SKM-1 treated with dmso at 0.1 percent for 144 hours (cell line): ENCODE results near the gene ADGRD1.
A peak's percentile ranks its signal among the peaks of the same experiment; 100 is the strongest.
"Not testable (repeated sequence)": the region's sequence is repeated elsewhere in the genome, so short reads cannot be mapped to it uniquely, and the experiment has no call there.

Source experiments
- DNase-seq: peaks from one replicate; lab custom pipeline; 2025; ENCODE audit not compliant: unreplicated experiment; lab: John Stamatoyannopoulos, UW

Gene ADGRD1

GRCh38 chr12:130953771-130954543 lies at the start of gene ADGRD1:
ADGRD1 (plus strand) TSS chr12:130953907; CDS start chr12:130954466, 559 bp downstream.
- peak; percentile 75 for DNase-seq

- DNase-seq = no peak
These were observed 49.6 kb upstream of the ADGRD1 start for GRCh38 chr12:130904064-130904463.

- not testable (repeated sequence) for DNase-seq
These were observed 48.7 kb upstream of the ADGRD1 start for GRCh38 chr12:130904936-130905455.

GRCh38 chr12:130909111-130909510 lies 44.6 kb upstream of the ADGRD1 start:
- DNase-seq = no peak

GRCh38 chr12:130911193-130911592 lies 42.5 kb upstream of the ADGRD1 start:
- DNase-seq = no peak

- no peak for DNase-seq
These were observed 41.8 kb upstream of the ADGRD1 start for GRCh38 chr12:130911933-130912332.

- peak; percentile 27 for DNase-seq
These were observed 37.3 kb upstream of the ADGRD1 start for GRCh38 chr12:130916241-130916911.

GRCh38 chr12:130917607-130918006 lies 36.1 kb upstream of the ADGRD1 start:
- no peak for DNase-seq

- DNase-seq = no peak
These were observed 34.6 kb upstream of the ADGRD1 start for GRCh38 chr12:130919086-130919485.

GRCh38 chr12:130920119-130920703 lies 33.5 kb upstream of the ADGRD1 start:
- no peak for DNase-seq

GRCh38 chr12:130920723-130921381 lies 32.9 kb upstream of the ADGRD1 start:
- DNase-seq = no peak

GRCh38 chr12:130922511-130922953 lies 31.2 kb upstream of the ADGRD1 start:
- no peak for DNase-seq

GRCh38 chr12:130924966-130925665 lies 28.6 kb upstream of the ADGRD1 start:
- DNase-seq = no peak

GRCh38 chr12:130925666-130926015 lies 28.1 kb upstream of the ADGRD1 start:
- DNase-seq = no peak

GRCh38 chr12:130929363-130929762 lies 24.3 kb upstream of the ADGRD1 start:
- DNase-seq = no peak

GRCh38 chr12:130932061-130932930 lies 21.4 kb upstream of the ADGRD1 start:
- DNase-seq = no peak

- DNase-seq = no peak
These were observed 20.3 kb upstream of the ADGRD1 start for GRCh38 chr12:130933269-130933995.

- DNase-seq = no peak
These were observed 19.0 kb upstream of the ADGRD1 start for GRCh38 chr12:130934753-130935152.

GRCh38 chr12:130936561-130936960 lies 17.1 kb upstream of the ADGRD1 start:
- DNase-seq = no peak
